ENCODE measurements around the gene NDNF.

NDNF gene

GRCh38 chr4:121003863-121004262 is 68.5 kb downstream of the NDNF start:
- TF ChIP-seq CTCF (IDR thresholded peaks at IDR 0.05; ENCODE audit: extremely low read depth, missing control alignments), result no peak
- DNase-seq (ENCODE audit: low spot score), result no peak

DNA sequence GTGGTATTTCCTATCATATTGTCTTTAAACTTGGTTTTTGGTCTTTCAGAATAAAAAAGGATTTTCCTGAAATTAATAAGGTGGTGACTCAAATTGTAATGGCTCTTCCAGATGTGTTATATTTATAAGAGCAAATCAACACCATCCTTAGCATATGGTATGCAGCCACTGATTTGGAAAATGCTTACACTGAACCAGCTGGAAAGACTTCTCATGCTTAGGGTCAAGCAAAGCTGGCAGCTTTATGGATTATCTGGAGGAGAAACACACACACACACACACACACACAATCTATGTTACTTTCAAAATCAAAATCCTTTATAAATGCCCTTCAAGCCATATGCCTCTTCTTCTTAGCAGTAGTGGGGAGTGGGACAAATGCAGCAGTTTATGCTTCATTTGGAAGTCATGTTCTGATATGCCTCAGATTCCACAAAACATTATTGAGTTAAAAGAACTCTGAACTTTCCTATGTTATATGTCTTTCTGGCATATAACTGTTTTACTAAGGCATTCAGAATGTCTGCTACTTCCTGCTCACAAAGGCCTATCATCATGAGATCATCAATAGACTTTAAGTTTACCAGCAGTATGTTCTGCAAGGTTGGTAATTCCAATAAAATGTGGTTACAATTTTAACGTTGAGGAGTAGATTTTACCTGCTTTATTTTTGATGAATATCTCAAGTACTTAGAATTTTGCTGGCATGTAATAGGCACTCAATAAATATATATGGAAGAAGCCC is 76.9 kb downstream of the NDNF start:
- no peak for DNase-seq (ENCODE audit: low spot score)
- TF ChIP-seq CTCF (IDR thresholded peaks at IDR 0.05; ENCODE audit: extremely low read depth, missing control alignments), result no peak

GRCh38 chr4:120994521-120994920 is 77.8 kb downstream of the NDNF start:
- TF ChIP-seq CTCF (IDR thresholded peaks at IDR 0.05; ENCODE audit: extremely low read depth, missing control alignments), result no peak
- DNase-seq (ENCODE audit: low spot score), result no peak

- no peak for DNase-seq (ENCODE audit: low spot score)
- TF ChIP-seq CTCF (IDR thresholded peaks at IDR 0.05; ENCODE audit: extremely low read depth, missing control alignments), result no peak
These were observed 80.5 kb downstream of the NDNF start for GRCh38 chr4:120991885-120992284.

DNA sequence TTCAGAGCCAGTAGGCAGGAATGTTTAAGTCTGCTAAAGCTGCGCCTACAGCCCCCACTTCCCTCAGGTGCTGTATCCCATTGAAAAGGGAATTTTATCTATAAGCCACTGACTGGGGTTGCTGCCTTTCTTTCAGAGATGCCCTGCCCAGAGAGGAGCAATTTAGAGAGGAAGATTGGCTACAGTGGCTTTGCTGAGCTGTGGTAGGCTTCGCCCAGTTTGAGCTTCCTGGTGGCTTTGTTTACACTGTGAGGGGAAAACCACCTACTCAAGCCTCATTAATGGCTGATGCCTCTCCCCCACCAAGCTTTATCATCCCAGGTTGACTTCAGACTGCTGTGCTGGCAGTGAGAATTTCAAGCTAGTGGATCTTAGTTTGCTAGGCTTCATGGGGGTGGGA is 82.1 kb downstream of the NDNF start:
- no peak for DNase-seq (ENCODE audit: low spot score)

More for the DNA sequence above, 82.1 kb downstream of the NDNF start:
- no peak for TF ChIP-seq CTCF (IDR thresholded peaks at IDR 0.05; ENCODE audit: extremely low read depth, missing control alignments)

Data from GM20000 (cell line).